Astrocyte (in vitro differentiated cells and primary cell): ENCODE measurements around the gene AFF3.

ENCODE experiments used
- EZH2 ChIP-seq: IDR thresholded peaks from 2 replicates; pipeline ENCODE4 v1.6.1; 2012; ENCODE audit warnings: mild to moderate bottlenecking, low read length, inconsistent platforms; ENCODE audit not compliant: insufficient read depth
- TF ChIP-seq, protein P1 (sequence below): IDR thresholded peaks from 2 replicates; pipeline ENCODE4 v1.5.1; 2011; ENCODE audit warnings: low read depth, mild to moderate bottlenecking, inconsistent platforms, low read length, moderate library complexity; ENCODE audit not compliant: insufficient read depth

DNA sequence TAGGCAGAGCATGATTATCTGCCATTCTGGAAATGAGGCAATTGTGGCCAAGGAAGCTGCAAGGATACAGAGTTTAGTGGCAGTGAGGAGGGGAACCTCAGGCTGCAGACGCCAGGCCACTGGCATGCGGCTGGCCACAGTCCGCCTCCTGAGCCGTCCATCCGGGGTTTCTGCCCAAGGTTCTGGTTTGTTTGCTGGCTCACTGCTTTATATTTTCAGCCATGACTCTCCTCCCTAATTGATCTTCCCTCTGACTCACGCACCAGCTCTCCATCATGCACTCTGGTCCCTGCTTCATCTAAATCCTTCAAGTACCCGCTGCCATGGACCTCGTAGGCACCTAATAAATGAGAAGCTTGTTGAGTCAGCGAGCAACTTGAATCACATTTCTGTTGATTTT, 544.8 kb downstream of the AFF3 start:
- TF ChIP-seq, protein P1, sequence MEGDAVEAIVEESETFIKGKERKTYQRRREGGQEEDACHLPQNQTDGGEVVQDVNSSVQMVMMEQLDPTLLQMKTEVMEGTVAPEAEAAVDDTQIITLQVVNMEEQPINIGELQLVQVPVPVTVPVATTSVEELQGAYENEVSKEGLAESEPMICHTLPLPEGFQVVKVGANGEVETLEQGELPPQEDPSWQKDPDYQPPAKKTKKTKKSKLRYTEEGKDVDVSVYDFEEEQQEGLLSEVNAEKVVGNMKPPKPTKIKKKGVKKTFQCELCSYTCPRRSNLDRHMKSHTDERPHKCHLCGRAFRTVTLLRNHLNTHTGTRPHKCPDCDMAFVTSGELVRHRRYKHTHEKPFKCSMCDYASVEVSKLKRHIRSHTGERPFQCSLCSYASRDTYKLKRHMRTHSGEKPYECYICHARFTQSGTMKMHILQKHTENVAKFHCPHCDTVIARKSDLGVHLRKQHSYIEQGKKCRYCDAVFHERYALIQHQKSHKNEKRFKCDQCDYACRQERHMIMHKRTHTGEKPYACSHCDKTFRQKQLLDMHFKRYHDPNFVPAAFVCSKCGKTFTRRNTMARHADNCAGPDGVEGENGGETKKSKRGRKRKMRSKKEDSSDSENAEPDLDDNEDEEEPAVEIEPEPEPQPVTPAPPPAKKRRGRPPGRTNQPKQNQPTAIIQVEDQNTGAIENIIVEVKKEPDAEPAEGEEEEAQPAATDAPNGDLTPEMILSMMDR, result no peak
- no peak for TF ChIP-seq EZH2
